IMR-90 (cell line): Measurements from ENCODE around the gene FAM24B. TPM values are rescaled to one million over a fixed set of nuclear protein-coding genes. Genes with fewer than 3 reads are reported as not detected.

Source experiments
- ATAC-seq: fragments of 200-7000 bp; cut with Tn5 transposase; 2 replicates; pipeline ENCODE4 v1.9.1; 2020; ENCODE audit warnings: low read depth, mild to moderate bottlenecking, moderate library complexity
- BruUV-seq: library from RNA; stranded (reverse); fragments of 400-500 nt; replicated peaks from 2 replicates; lab custom pipeline; 2021; lab: Mats Ljungman, UMichigan
- CTCF ChIA-PET: fragments of 300-600 bp; formaldehyde crosslinking; extraction: SDS; loops from one replicate; lab custom pipeline; 2021; ENCODE audit warnings: antibody characterized with exemption; lab: Yijun Ruan, JAX
- POLR2A ChIA-PET: fragments of 300-600 bp; sonication (Branson Sonifier 250); formaldehyde crosslinking; loops from one replicate; lab custom pipeline; 2022; ENCODE audit warnings: antibody characterized with exemption; ENCODE audit not compliant: unreplicated experiment; lab: Charles Lee
- DNase-seq: peaks from one replicate; pipeline ENCODE4 v3.0.0; 2013
- H2AFZ ChIP-seq: replicated peaks from 2 replicates; pipeline ENCODE3; 2013; ENCODE audit warnings: low read length, mild to moderate bottlenecking; ENCODE audit not compliant: poor library complexity
- H2AK5ac ChIP-seq: 2 replicates; pipeline ENCODE4 v1.6.1; 2013; ENCODE audit warnings: low read depth, low read length, inconsistent platforms
- H2AK9ac ChIP-seq: replicated peaks from 2 replicates; pipeline ENCODE3; 2013; ENCODE audit warnings: mild to moderate bottlenecking, low read depth, low read length, moderate library complexity; ENCODE audit not compliant: poor library complexity
- H2BK120ac ChIP-seq: 2 replicates; pipeline ENCODE4 v1.6.1; 2013; ENCODE audit warnings: low read depth, low read length, inconsistent platforms
- H2BK15ac ChIP-seq: 3 replicates; pipeline ENCODE4 v1.6.1; 2013; ENCODE audit warnings: low read depth, low read length, inconsistent platforms
- H2BK20ac ChIP-seq: 2 replicates; pipeline ENCODE4 v1.6.1; 2013; ENCODE audit warnings: low read depth, mild to moderate bottlenecking, inconsistent platforms, low read length, moderate library complexity
- H2BK5ac ChIP-seq: 2 replicates; pipeline ENCODE4 v1.6.1; 2013; ENCODE audit warnings: mild to moderate bottlenecking, low read depth, low read length, inconsistent platforms; ENCODE audit not compliant: poor library complexity, severe bottlenecking
- H3K14ac ChIP-seq: replicated peaks from 2 replicates; pipeline ENCODE4 v1.6.1; 2013; ENCODE audit warnings: low read depth, low read length, inconsistent platforms
- H3K18ac ChIP-seq: 2 replicates; pipeline ENCODE4 v1.6.1; 2013; ENCODE audit warnings: low read depth, low read length, control low read depth
- H3K23ac ChIP-seq: 2 replicates; pipeline ENCODE4 v1.6.1; 2013; ENCODE audit warnings: low read depth, low read length, inconsistent platforms
- H3K27ac ChIP-seq: 2 replicates; pipeline ENCODE4 v1.5.1; 2013; ENCODE audit warnings: mild to moderate bottlenecking, control low read depth, low read length; ENCODE audit not compliant: insufficient read depth
- H3K27me3 ChIP-seq: 2 replicates; pipeline ENCODE4 v1.6.1; 2013; ENCODE audit warnings: low read length; ENCODE audit not compliant: control insufficient read depth, insufficient read depth
- H3K36me3 ChIP-seq: 2 replicates; pipeline ENCODE4 v1.6.1; 2013; ENCODE audit warnings: low read length, mixed read lengths; ENCODE audit not compliant: control insufficient read depth, insufficient read depth
- H3K4ac ChIP-seq: 2 replicates; pipeline ENCODE4 v1.6.1; 2013; ENCODE audit warnings: low read depth, low read length, inconsistent platforms
- H3K4me1 ChIP-seq: 2 replicates; pipeline ENCODE4 v1.6.1; 2013; ENCODE audit warnings: low read length, mixed read lengths; ENCODE audit not compliant: control insufficient read depth, insufficient read depth
- H3K4me2 ChIP-seq: 2 replicates; pipeline ENCODE4 v1.6.1; 2013; ENCODE audit warnings: low read depth, mild to moderate bottlenecking, control low read depth, low read length, moderate library complexity
- H3K4me3 ChIP-seq: 2 replicates; pipeline ENCODE4 v1.5.1; 2013; ENCODE audit warnings: low read depth, mild to moderate bottlenecking, control low read depth, low read length, moderate library complexity; ENCODE audit not compliant: insufficient read depth
- H3K56ac ChIP-seq: 2 replicates; pipeline ENCODE4 v1.6.1; 2013; ENCODE audit warnings: low read length, inconsistent platforms; ENCODE audit not compliant: insufficient read depth; ENCODE audit errors: extremely low read depth
- H3K79me1 ChIP-seq, 2 experiments: 2 replicates each; pipeline ENCODE4 v1.6.1; 2013; ENCODE audit warnings: low read length in 2 of 2, inconsistent platforms in 1 of 2, low read depth in 1 of 2
- H3K9ac ChIP-seq: 2 replicates; pipeline ENCODE4 v1.6.1; 2013; ENCODE audit warnings: low read depth, low read length, control low read depth
- H3K9me1 ChIP-seq: 2 replicates; pipeline ENCODE4 v1.6.1; 2013; ENCODE audit warnings: low read length, inconsistent platforms; ENCODE audit not compliant: insufficient read depth
- H3K9me3 ChIP-seq: 2 replicates; pipeline ENCODE4 v1.6.1; 2013; ENCODE audit warnings: low read length; ENCODE audit not compliant: control insufficient read depth, insufficient read depth
- H4K20me1 ChIP-seq: 2 replicates; pipeline ENCODE4 v1.6.1; 2013; ENCODE audit warnings: low read length, inconsistent platforms; ENCODE audit not compliant: insufficient read depth
- H4K5ac ChIP-seq: 2 replicates; pipeline ENCODE4 v1.6.1; 2013; ENCODE audit warnings: mild to moderate bottlenecking, low read depth, low read length, control low read depth
- H4K8ac ChIP-seq, 2 experiments: 2 replicates each; pipeline ENCODE4 v1.6.1; 2013; ENCODE audit warnings: low read depth in 2 of 2, low read length in 2 of 2, control low read depth in 1 of 2, inconsistent platforms in 1 of 2
- H4K91ac ChIP-seq: 2 replicates; pipeline ENCODE4 v1.6.1; 2013; ENCODE audit warnings: low read depth, low read length, inconsistent platforms; ENCODE audit not compliant: insufficient read depth
- CTCF ChIP-seq: conservative IDR thresholded peaks from 2 replicates; pipeline ENCODE4 v1.5.1; 2012; ENCODE audit warnings: mild to moderate bottlenecking, low read depth, low read length, improper control_type of control experiment
- MAFK ChIP-seq: IDR thresholded peaks from 2 replicates; pipeline ENCODE4 v1.6.1; 2012; ENCODE audit warnings: low read depth, low read length, improper control_type of control experiment
- WGBS, 2 experiments: methylation state at CpG; one replicate each; pipeline versions ENCODE4 v1.1.5 to v1.1.7; 2013; ENCODE audit warnings: missing lambda C conversion rate in 2 of 2; ENCODE audit not compliant: insufficient read length in 1 of 2; ENCODE audit errors: extremely low coverage in 2 of 2; 5-methylcytosine and 5-hydroxymethylcytosine counted together
- dilution Hi-C: fragments of 300-500 bp; cut with HindIII; formaldehyde crosslinking; loops from one replicate; pipeline ENCODE4 v1.14.3; 2018; ENCODE audit warnings: low sequenced_read_pairs; ENCODE audit not compliant: unreplicated experiment
- in situ Hi-C: fragments of 300-500 bp; cut with MboI; formaldehyde crosslinking; loops from 3 replicates; pipeline ENCODE4 v1.14.3; 2019; ENCODE audit warnings: low sequenced_read_pairs, inconsistent platforms, mixed read lengths
- intact Hi-C: fragments of 100-400 bp; cut with micrococcal nuclease; formaldehyde crosslinking; loops from 2 replicates; pipeline ENCODE4 v1.10.0; 2022
- polyA plus RNA-seq, 3 experiments: library from polyadenylated mRNA; depleted of rRNA; stranded (reverse); fragments of >200 nt; gene quantifications; 2 replicates each; pipeline ENCODE4 v1.2.3, GENCODE V29; 2012; ENCODE audit warnings: low replicate concordance in 1 of 3
- total RNA-seq: library from RNA; depleted of rRNA; stranded (reverse); fragments of >200 nt; gene quantifications from 2 replicates; pipeline ENCODE4 v1.2.3, GENCODE V29; 2012

FAM24B gene
- total and polyA plus RNA-seq, 2 of the 4 experiments (the other 2 are of a cell fraction) = 1.6 to 4.3 TPM

GRCh38 chr10:122838880-122839279 lies 40.5 kb downstream of the FAM24B start:
- Histone ChIP-seq H3K4me3 (no peak overlapping the region), H3K9me3 (no peaks in the 10 kb centered on the region), H2BK20ac (no peak overlapping the region), H3K14ac (no peak overlapping the region), H2AK9ac (no peak overlapping the region), H2BK5ac (no peak overlapping the region), H3K56ac (no peak overlapping the region), H4K5ac (no peak overlapping the region), H3K9ac (no peak overlapping the region), H3K4ac (no peak overlapping the region), H4K20me1 (no peaks in the 10 kb centered on the region), H3K18ac (no peak overlapping the region), H3K36me3 (no peaks in the 10 kb centered on the region), H3K27me3 (no peaks in the 10 kb centered on the region), H3K79me1 (no peaks in the 10 kb centered on the region), H4K91ac (no peak overlapping the region), H3K4me1 (no peaks in the 10 kb centered on the region), H2AFZ (no peak overlapping the region), H2BK120ac (no peak overlapping the region), H2AK5ac (no peak overlapping the region), H2BK15ac (no peak overlapping the region), H3K4me2 (no peak overlapping the region), H3K23ac (no peak overlapping the region), H3K9me1 (peaks cover 3% of the 10 kb centered on the region; the same call in 1 of the 2 replicates), H4K8ac (no peak overlapping the region), H3K27ac (no peak overlapping the region)
- BruUV-seq = no TSS peak
- ATAC-seq (no peak), DNase-seq (no peak)
- dilution Hi-C loops (no loop called here), in situ Hi-C loops (no loop called here), intact Hi-C loops (no loop called here)
- TF ChIP-seq CTCF (no peak), MAFK (peak; percentile 80)
- POLR2A ChIA-PET = no interaction called here
- CTCF ChIA-PET = no interaction called here
- WGBS, 2 experiments = 95% methylated on average over 2 of the region's 4 CpGs; no CpG with 5 or more reads in 1 of the 2 experiments
